Uterus (tissue), 2 donors: ENCODE data around the gene GCSAM.

ENCODE experiments used
- CTCF ChIP-seq, 4 experiments: fragments of 200-600 bp in 2 of 4; fragments of 450-650 bp in 2 of 4; sonication (generic) in 2 of 4; IDR thresholded peaks; one replicate each; pipeline ENCODE4 v1.5.1; 2016 to 2019; ENCODE audit warnings: antibody characterized with exemption in 4 of 4, mild to moderate bottlenecking in 2 of 4, moderate library complexity in 1 of 4
- POLR2A ChIP-seq, 2 donors: fragments of 450-650 bp; IDR thresholded peaks; one replicate each; pipeline ENCODE4 v1.6.1; 2016; ENCODE audit warnings: antibody characterized with exemption in 2 of 2, mild to moderate bottlenecking in 1 of 2, moderate library complexity in 1 of 2

- TF ChIP-seq CTCF (IDR thresholded peaks at IDR 0.05) (no peak), POLR2A (IDR thresholded peaks at IDR 0.05) (no peak)
These were observed 8.0 kb downstream of the GCSAM start for GRCh38 chr3:112124907-112125607.
